Natural killer cell (primary cell): ENCODE measurements around the gene F2RL3. TPM values are rescaled to one million over a fixed set of nuclear protein-coding genes. Genes with fewer than 3 reads are reported as not detected.

Experiments used
- ATAC-seq, 3 donors: fragments of 150-1000 bp in 2 of 3; fragments of 200-7000 bp in 1 of 3; cut with Tn5 transposase; 1 replicate in 1 of 3; 2 replicates in 2 of 3; pipeline ENCODE4 v1.10.0; 2021; ENCODE audit warnings: mild to moderate bottlenecking in 2 of 3, moderate library complexity in 2 of 3
- DNase-seq, 2 donors: peaks; one replicate each; pipeline versions ENCODE4 v3.0.0 to v3.0.0-alpha.2; 2013 to 2021; ENCODE audit warnings: mixed read lengths in 1 of 2
- H3K27ac ChIP-seq: one replicate; pipeline ENCODE4 v1.5.1; 2013; ENCODE audit warnings: mild to moderate bottlenecking, low read length
- H3K27me3 ChIP-seq: one replicate; pipeline ENCODE4 v1.6.1; 2013; ENCODE audit warnings: low read length; ENCODE audit not compliant: control insufficient read depth, insufficient read depth
- H3K36me3 ChIP-seq: one replicate; pipeline ENCODE4 v1.6.1; 2013; ENCODE audit warnings: low read length; ENCODE audit not compliant: control insufficient read depth, insufficient read depth
- H3K4me1 ChIP-seq: one replicate; pipeline ENCODE4 v1.6.1; 2013; ENCODE audit warnings: low read length; ENCODE audit not compliant: control insufficient read depth, insufficient read depth
- H3K4me3 ChIP-seq: one replicate; pipeline ENCODE4 v1.5.1; 2013; ENCODE audit warnings: low read length
- H3K9me3 ChIP-seq: one replicate; pipeline ENCODE4 v1.6.1; 2013; ENCODE audit warnings: low read length; ENCODE audit not compliant: control insufficient read depth, insufficient read depth
- H3K27ac Mint-ChIP-seq, 2 donors: one replicate each; pipeline ENCODE4 v1.8.0; 2022; ENCODE audit warnings: mild to moderate bottlenecking in 2 of 2, mixed read lengths in 2 of 2, moderate library complexity in 1 of 2
- H3K27me3 Mint-ChIP-seq, 2 donors: one replicate each; pipeline ENCODE4 v1.8.0; 2022; ENCODE audit warnings: low read depth in 2 of 2, mixed read lengths in 2 of 2
- H3K36me3 Mint-ChIP-seq: one replicate; pipeline ENCODE4 v1.8.0; 2022; ENCODE audit warnings: mixed read lengths
- H3K4me1 Mint-ChIP-seq, 2 donors: one replicate each; pipeline ENCODE4 v1.8.0; 2022; ENCODE audit warnings: mixed read lengths in 2 of 2
- H3K4me3 Mint-ChIP-seq: one replicate; pipeline ENCODE4 v1.8.0; 2022; ENCODE audit warnings: mild to moderate bottlenecking, moderate library complexity, mixed read lengths
- H3K9me3 Mint-ChIP-seq, 2 donors: one replicate each; pipeline ENCODE4 v1.8.0; 2022; ENCODE audit warnings: mixed read lengths in 2 of 2
- CTCF ChIP-seq: fragments of 200-600 bp; IDR thresholded peaks from one replicate; pipeline ENCODE4 v1.8.0; 2022; ENCODE audit warnings: antibody characterized with exemption
- WGBS: methylation state at CpG from one replicate; pipeline ENCODE4 v1.1.7; 2013; ENCODE audit warnings: missing lambda C conversion rate; ENCODE audit not compliant: insufficient coverage; 5-methylcytosine and 5-hydroxymethylcytosine counted together
- intact Hi-C: fragments of 100-400 bp; cut with micrococcal nuclease; formaldehyde crosslinking; loops from one replicate; pipeline ENCODE4 v1.14.2; 2022
- total RNA-seq, 4 donors: library from RNA; stranded (reverse); fragments of 120-200 nt in 1 of 4; gene quantifications; one replicate each; pipeline versions ENCODE4 v1.2.3 to v1.2.4, GENCODE V29; 2013 to 2022

F2RL3 gene
- total RNA-seq, 3 donors from 2014 or later (not counting 1 experiment from before 2014, with no cell fraction given), result 0.24 to 0.39 (median 0.28) TPM

GRCh38 chr19:16892868-16893685 lies 4.3 kb downstream of the F2RL3 start:
- no peak for TF ChIP-seq CTCF
- Mint-ChIP-seq H3K36me3 (no peaks in the 10 kb centered on the region), H3K27ac (peak overlapping the region; percentile 61 to 69), H3K4me1 (peaks cover 24 to 50% of the 10 kb centered on the region in 2 donors), H3K9me3 (no peaks in the 10 kb centered on the region), H3K27me3 (no peaks in the 10 kb centered on the region), H3K4me3 (peak overlapping the region; percentile 31)
- 54% methylated on average over 18 of the region's 19 CpGs for WGBS
- intact Hi-C loops, result no loop called here
- Histone ChIP-seq H3K4me1 (peaks cover 59% of the 10 kb centered on the region), H3K27me3 (no peaks in the 10 kb centered on the region), H3K27ac (peak overlapping the region; percentile 20), H3K9me3 (no peaks in the 10 kb centered on the region), H3K4me3 (no peak overlapping the region), H3K36me3 (no peaks in the 10 kb centered on the region)
- DNase-seq, result no peak
- ATAC-seq, result no peak

GRCh38 chr19:16893686-16893989 lies 4.8 kb downstream of the F2RL3 start:
- WGBS, result 19% methylated on average over 14 of the region's 14 CpGs
- Histone ChIP-seq H3K9me3 (no peaks in the 10 kb centered on the region), H3K27me3 (no peaks in the 10 kb centered on the region), H3K27ac (peak overlapping the region; percentile 20), H3K4me1 (peaks cover 57% of the 10 kb centered on the region), H3K36me3 (no peaks in the 10 kb centered on the region), H3K4me3 (no peak overlapping the region)
- Mint-ChIP-seq H3K36me3 (no peaks in the 10 kb centered on the region), H3K9me3 (no peaks in the 10 kb centered on the region), H3K27ac (peak overlapping the region; percentile 61 to 69), H3K4me3 (peak overlapping the region; percentile 47), H3K4me1 (peaks cover 24 to 48% of the 10 kb centered on the region in 2 donors), H3K27me3 (no peaks in the 10 kb centered on the region)
- DNase-seq, result peak in 1 of 2 donors; percentile 31
- intact Hi-C loops, result no loop called here
- TF ChIP-seq CTCF, result no peak
- ATAC-seq, result no peak

GRCh38 chr19:16894080-16894479 lies 5.3 kb downstream of the F2RL3 start:
- ATAC-seq (no peak), DNase-seq (no peak)
- H3K27me3 ChIP-seq, result no peaks in the 10 kb centered on the region
- peaks cover 57% of the 10 kb centered on the region for H3K4me1 ChIP-seq
- Mint-ChIP-seq H3K4me3 (no peak overlapping the region), H3K4me1 (peaks cover 22 to 47% of the 10 kb centered on the region in 2 donors), H3K27me3 (no peaks in the 10 kb centered on the region), H3K36me3 (no peaks in the 10 kb centered on the region), H3K27ac (no peak overlapping the region), H3K9me3 (no peaks in the 10 kb centered on the region)
- no peak for TF ChIP-seq CTCF
- intact Hi-C loops, result no loop called here
- H3K36me3 ChIP-seq, result no peaks in the 10 kb centered on the region
- 65% methylated on average over 7 of the region's 7 CpGs for WGBS
- no peaks in the 10 kb centered on the region for H3K9me3 ChIP-seq
- no peak overlapping the region for H3K27ac ChIP-seq
- H3K4me3 ChIP-seq, result no peak overlapping the region
